Subcutaneous adipose tissue (tissue), 4 donors: ENCODE measurements around the gene GRIA4. TPM values are rescaled to one million over a fixed set of nuclear protein-coding genes. Genes with fewer than 3 reads are reported as not detected.

Experiments
- CTCF ChIP-seq: fragments of 450-650 bp; IDR thresholded peaks from one replicate; pipeline ENCODE4 v1.5.1; 2016; ENCODE audit warnings: low read depth, mild to moderate bottlenecking, control low read depth, antibody characterized with exemption, moderate library complexity
- total RNA-seq, 4 donors: library from RNA; depleted of rRNA; stranded (reverse); fragments of >200 nt; gene quantifications; one replicate each; pipeline ENCODE4 v1.1.0, GENCODE V29; 2016

The GRIA4 gene
- total RNA-seq, 4 donors from 2014 or later, result not detected

- no peak for TF ChIP-seq CTCF
Measured at GRCh38 chr11:105857728-105858127, 247.9 kb downstream of the GRIA4 start.

GRCh38 chr11:105858841-105859240 lies 249.0 kb downstream of the GRIA4 start:
- TF ChIP-seq CTCF, result no peak

- no peak for TF ChIP-seq CTCF
Measured at GRCh38 chr11:105860105-105860504, 250.2 kb downstream of the GRIA4 start.

GRCh38 chr11:105861225-105861624 lies 251.4 kb downstream of the GRIA4 start:
- no peak for TF ChIP-seq CTCF

GRCh38 chr11:105862736-105863367 lies 253.0 kb downstream of the GRIA4 start:
- TF ChIP-seq CTCF, result no peak

GRCh38 chr11:105863523-105863922 lies 253.7 kb downstream of the GRIA4 start:
- no peak for TF ChIP-seq CTCF

- TF ChIP-seq CTCF, result no peak
Measured at GRCh38 chr11:105867742-105868141, 257.9 kb downstream of the GRIA4 start.
